GM13977 (cell line): ENCODE measurements around the gene ALKBH3.

ENCODE experiments used
- DNase-seq: peaks from one replicate; pipeline ENCODE4 v3.0.0; 2012; ENCODE audit warnings: low spot score
- CTCF ChIP-seq: IDR thresholded peaks from 2 replicates; pipeline ENCODE4 v1.5.1; 2012; ENCODE audit warnings: mild to moderate bottlenecking, control low read depth; ENCODE audit not compliant: insufficient read depth; ENCODE audit errors: extremely low read depth, missing control alignments
- in situ Hi-C: fragments of 300-500 bp; cut with MboI; formaldehyde crosslinking; loops from one replicate; pipeline ENCODE4 v1.12.0; 2022; ENCODE audit warnings: low sequenced_read_pairs, low pct_unique_long_range_greater_than_20kb, mixed read lengths, inconsistent platforms; ENCODE audit not compliant: unreplicated experiment

The ALKBH3 gene

GRCh38 chr11:43922295-43922648, 41.6 kb downstream of the ALKBH3 start:
- in situ Hi-C loops, result no loop called here
- DNase-seq, result no peak
- no peak for TF ChIP-seq CTCF

- no peak for TF ChIP-seq CTCF
- DNase-seq, result no peak
- in situ Hi-C loops, result no loop called here
Observed at GRCh38 chr11:43922744-43923405, 42.2 kb downstream of the ALKBH3 start.

GRCh38 chr11:43923406-43924111, 42.9 kb downstream of the ALKBH3 start:
- TF ChIP-seq CTCF, result no peak
- DNase-seq, result no peak
- in situ Hi-C loops, result no loop called here

GRCh38 chr11:43924112-43924855, 43.7 kb downstream of the ALKBH3 start:
- TF ChIP-seq CTCF, result no peak
- in situ Hi-C loops, result no loop called here
- no peak for DNase-seq

- in situ Hi-C loops, result no loop called here
- TF ChIP-seq CTCF, result no peak
- DNase-seq, result no peak
Observed at GRCh38 chr11:43925063-43925931, 44.7 kb downstream of the ALKBH3 start.

GRCh38 chr11:43925932-43926505, 45.4 kb downstream of the ALKBH3 start:
- TF ChIP-seq CTCF, result no peak
- in situ Hi-C loops, result no loop called here
- DNase-seq, result no peak
